ENCODE measurements around the gene SRRM5.
"Not testable (repeated sequence)": the region's sequence is repeated elsewhere in the genome, so short reads cannot be mapped to it uniquely, and the experiment has no call there.

DNA sequence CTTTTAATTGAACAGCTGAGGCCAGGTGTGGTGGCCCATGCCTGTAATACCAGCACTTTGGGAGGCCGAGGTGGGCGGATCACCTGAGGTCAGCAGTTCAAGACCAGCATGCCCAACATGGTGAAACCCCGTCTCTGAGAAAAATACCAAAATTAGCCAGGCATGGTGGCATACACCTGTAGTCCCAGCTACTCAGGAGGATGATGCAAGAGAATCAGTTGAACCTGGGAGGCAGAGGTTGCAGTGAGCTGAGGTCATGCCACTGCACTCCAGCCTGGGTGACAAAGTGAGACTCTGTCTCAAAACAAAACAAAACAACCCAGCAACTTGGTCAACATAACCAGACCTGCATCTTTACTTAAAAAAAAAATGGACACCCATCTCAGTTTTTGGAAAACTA, 24.9 kb upstream of the SRRM5 start:
- TF ChIP-seq POLR2A (IDR thresholded peaks at IDR 0.05; ENCODE audit: extremely low read depth, insufficient read length); MYC (IDR thresholded peaks at IDR 0.05; ENCODE audit: low read depth, low read length): not testable (repeated sequence)
- TF ChIP-seq, protein P1, sequence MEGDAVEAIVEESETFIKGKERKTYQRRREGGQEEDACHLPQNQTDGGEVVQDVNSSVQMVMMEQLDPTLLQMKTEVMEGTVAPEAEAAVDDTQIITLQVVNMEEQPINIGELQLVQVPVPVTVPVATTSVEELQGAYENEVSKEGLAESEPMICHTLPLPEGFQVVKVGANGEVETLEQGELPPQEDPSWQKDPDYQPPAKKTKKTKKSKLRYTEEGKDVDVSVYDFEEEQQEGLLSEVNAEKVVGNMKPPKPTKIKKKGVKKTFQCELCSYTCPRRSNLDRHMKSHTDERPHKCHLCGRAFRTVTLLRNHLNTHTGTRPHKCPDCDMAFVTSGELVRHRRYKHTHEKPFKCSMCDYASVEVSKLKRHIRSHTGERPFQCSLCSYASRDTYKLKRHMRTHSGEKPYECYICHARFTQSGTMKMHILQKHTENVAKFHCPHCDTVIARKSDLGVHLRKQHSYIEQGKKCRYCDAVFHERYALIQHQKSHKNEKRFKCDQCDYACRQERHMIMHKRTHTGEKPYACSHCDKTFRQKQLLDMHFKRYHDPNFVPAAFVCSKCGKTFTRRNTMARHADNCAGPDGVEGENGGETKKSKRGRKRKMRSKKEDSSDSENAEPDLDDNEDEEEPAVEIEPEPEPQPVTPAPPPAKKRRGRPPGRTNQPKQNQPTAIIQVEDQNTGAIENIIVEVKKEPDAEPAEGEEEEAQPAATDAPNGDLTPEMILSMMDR (IDR thresholded peaks at IDR 0.05; ENCODE audit: low read depth, low read length), result not testable (repeated sequence)
- TF ChIP-seq, protein P2, sequence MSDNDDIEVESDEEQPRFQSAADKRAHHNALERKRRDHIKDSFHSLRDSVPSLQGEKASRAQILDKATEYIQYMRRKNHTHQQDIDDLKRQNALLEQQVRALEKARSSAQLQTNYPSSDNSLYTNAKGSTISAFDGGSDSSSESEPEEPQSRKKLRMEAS (IDR thresholded peaks at IDR 0.05; ENCODE audit: low read depth, low read length), result not testable (repeated sequence)

Data from NB4 (cell line).